Midbrain (tissue), 1 donor: ENCODE data around the gene CAPN8.
"Not testable (repeated sequence)": the region's sequence is repeated elsewhere in the genome, so short reads cannot be mapped to it uniquely, and the experiment has no call there.

Experiments
- DNase-seq: peaks from one replicate; lab custom pipeline; 2025; lab: John Stamatoyannopoulos, UW

CAPN8 gene

DNA sequence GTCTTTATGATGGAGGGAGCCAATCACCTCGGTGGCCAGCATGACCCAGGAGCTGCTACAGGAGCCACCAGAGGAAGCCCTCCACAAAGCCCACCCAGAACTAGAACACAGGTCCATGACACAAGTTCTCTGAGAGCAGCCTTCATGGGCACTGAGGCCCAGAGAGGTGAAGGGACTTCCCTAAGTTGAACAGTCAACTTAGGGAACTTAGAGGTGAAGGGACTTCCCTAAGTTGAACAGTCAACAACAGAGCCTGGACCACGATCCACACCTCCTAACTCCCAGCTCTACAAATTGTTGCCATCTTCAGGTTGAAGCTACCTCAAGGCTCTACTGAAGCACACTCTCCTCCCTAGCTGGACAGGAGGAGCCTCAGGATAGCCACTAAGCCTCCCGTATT lies 139.5 kb downstream of the CAPN8 start:
- DNase-seq: no peak

DNA sequence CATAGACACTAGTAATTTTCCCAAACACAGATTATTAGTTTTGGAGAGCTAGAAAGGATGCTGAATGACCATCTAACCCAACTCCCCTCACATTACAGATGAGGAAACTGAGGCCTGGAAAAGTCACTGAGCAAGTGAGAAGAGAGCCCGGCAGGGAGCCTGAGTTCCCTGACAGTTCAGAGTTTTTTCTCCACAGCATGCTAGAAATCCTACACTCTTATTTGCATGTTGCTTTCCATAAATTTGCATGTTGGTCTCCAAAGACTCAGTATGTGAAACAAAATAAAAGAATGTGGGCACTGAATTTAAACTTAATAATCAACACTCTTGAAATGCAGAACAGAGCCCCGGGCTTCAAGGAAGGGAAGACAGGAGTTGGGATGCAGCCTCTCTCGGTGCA lies 140.0 kb downstream of the CAPN8 start:
- no peak for DNase-seq

- no peak for DNase-seq
Measured at GRCh38 chr1:223524930-223525451, 140.5 kb downstream of the CAPN8 start.

GRCh38 chr1:223521150-223521549 lies 144.4 kb downstream of the CAPN8 start:
- no peak for DNase-seq

- no peak for DNase-seq
Measured at GRCh38 chr1:223520200-223520599, 145.3 kb downstream of the CAPN8 start.

GRCh38 chr1:223519116-223519515 lies 146.4 kb downstream of the CAPN8 start:
- no peak for DNase-seq

DNA sequence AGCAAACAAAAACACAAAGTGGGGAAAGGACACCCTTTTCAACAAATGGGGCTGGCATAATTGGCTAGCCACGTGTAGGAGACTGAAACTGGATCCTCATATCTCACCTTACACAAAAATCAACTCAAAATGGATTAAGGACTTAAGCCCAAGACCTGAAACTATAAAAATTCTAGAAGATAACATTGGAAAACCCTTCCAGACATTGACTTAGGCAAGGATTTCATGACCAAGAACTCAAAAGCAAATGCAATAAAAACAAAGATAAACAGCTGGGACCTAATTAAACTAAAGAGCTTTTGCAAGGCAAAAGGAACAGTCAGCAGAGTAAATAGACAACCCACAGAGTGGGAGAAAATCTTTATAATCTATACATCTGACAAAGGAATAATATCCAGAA lies 146.9 kb downstream of the CAPN8 start:
- DNase-seq: not testable (repeated sequence)

DNA sequence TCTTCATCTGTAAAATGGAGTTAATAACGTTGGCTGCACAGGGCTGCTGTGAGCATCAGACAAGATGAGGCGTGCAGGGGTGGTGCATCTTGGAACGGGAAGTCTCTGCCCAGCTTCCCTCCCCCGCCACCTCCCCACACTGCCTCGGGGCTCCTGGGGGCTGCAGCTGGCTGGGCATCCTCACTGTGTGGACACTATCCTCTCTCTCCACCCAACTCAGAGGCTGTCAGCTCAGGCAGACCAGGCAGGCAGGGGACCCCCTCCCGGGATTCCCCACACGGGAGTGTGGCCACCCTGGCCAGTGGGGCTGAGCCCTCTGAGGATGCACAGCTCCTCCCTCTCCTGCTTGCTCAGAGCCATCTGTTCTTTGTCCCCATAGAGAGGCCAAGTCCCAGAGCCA lies 149.6 kb downstream of the CAPN8 start:
- DNase-seq: no peak

DNA sequence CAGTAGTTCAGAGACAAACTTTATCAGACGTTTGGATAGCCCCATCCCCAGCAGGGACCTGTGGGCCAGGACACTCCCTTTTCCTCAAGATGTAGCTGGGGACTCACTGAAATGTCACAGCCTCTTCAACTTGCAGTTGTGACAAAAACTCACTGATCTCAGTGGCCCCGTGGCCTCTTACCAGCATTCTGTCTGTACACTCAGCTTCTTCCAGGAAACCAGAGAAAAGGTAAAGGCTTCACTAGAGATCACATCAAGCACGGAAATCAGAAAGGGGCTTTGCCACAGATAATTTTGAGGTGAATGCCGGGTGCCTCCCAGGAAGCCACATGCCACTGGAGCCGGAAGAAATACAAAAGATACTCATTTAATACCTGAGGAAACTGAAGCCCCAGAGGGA lies 150.1 kb downstream of the CAPN8 start:
- no peak for DNase-seq

GRCh38 chr1:223514644-223515043 lies 150.9 kb downstream of the CAPN8 start:
- no peak for DNase-seq

DNA sequence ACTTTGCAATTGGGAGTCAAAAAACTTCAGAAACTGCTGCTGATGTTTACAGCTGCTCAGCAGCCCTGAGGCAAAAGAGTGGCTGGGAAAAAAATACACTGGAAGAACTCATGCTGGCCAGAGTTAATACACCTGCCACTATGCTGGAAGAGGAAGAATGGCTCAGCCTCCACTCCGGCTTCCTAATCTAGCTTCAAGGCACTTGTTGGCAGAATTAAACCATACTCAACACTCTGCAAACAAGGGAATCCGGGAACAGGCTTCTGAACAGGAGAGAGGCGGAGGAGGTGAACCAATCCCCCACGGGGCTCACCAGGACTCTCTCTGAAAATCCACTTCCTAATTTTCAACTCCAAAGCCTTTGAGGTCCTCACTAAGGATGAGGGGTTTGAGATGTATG lies 152.2 kb downstream of the CAPN8 start:
- DNase-seq: no peak

- no peak for DNase-seq
Measured at GRCh38 chr1:223512057-223512456, 153.4 kb downstream of the CAPN8 start.

DNA sequence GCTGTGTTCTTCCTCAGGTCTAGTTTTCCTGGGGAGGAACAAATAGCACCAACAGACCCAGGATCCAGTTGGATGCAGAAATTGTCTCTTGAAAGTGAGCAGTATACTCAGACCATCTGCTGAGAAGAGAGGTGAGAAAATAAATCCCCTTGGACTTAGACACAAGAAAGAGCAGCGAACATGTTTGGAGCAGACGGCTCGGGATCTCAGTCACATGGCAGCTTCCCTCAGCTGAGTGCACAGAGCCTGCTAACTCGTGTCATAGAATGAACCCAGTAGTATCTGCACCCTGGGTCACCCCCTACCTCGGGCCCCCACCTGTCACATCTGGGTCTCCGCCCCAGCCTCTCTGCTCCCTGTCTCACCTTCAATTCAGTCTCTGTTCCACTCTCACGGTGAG lies 156.7 kb downstream of the CAPN8 start:
- no peak for DNase-seq

- DNase-seq: no peak
Measured at GRCh38 chr1:223504741-223505140, 160.8 kb downstream of the CAPN8 start.

DNA sequence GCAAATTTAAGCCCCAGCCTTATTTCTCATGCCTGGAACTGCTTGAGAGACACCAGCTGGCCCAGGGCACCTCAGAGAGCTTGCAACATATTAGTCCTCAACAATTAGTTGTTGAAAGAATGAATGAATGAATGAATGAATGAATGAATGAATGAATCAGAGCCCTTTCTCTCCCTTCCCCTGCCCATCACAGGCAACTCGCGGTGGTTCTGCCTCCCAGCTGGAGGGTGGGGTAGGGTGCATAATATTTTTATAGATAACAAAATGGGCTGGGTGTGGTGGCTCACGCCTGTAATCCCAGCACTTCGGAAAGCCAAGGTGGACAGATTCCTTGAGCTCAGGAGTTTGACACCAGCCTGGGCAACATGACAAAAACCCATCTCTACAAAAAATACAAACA lies 162.2 kb downstream of the CAPN8 start:
- no peak for DNase-seq

GRCh38 chr1:223500560-223501425 lies 164.7 kb downstream of the CAPN8 start:
- DNase-seq: no peak

- DNase-seq: no peak
Measured at GRCh38 chr1:223496883-223497282, 168.6 kb downstream of the CAPN8 start.

- DNase-seq: no peak
Measured at GRCh38 chr1:223494926-223495645, 170.4 kb downstream of the CAPN8 start.

DNA sequence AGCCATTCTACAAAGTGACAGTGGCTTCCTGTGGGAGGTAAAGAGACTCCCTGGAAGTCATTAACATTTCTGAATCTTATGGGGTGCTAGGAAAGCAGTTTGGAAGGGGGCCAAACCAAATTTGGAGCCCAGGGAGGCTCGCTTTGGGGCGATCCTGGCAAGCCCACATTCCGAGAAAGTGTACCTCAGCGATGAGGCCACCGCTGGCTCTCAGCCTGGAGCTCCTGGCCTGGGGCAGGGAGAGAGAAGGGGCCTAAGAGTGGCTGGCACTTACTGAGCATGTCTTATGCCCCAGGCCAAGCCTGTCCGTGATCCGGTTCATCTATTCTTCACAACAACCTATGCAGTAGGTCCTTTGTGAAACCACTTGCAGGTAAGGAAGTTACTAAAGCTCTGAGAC lies 173.5 kb downstream of the CAPN8 start:
- DNase-seq: no peak
